ENCODE data around the gene HIVEP2. TPM values are rescaled to one million over a fixed set of nuclear protein-coding genes. Genes with fewer than 3 reads are reported as not detected.

The HIVEP2 gene
- total RNA-seq, 1 experiment from 2014 or later = 14.6 TPM

GRCh38 chr6:142821164-142821716 is 123.7 kb downstream of the HIVEP2 start:
- no peak for DNase-seq (ENCODE audit: low read depth)

- no peak for DNase-seq (ENCODE audit: low read depth)
These were observed 124.5 kb downstream of the HIVEP2 start for GRCh38 chr6:142820338-142821051.

- DNase-seq (ENCODE audit: low read depth) = peak; percentile 68
These were observed 125.2 kb downstream of the HIVEP2 start for GRCh38 chr6:142819603-142820337.

GRCh38 chr6:142816486-142816885 is 128.5 kb downstream of the HIVEP2 start:
- DNase-seq (ENCODE audit: low read depth) = no peak

GRCh38 chr6:142816031-142816430 is 128.9 kb downstream of the HIVEP2 start:
- DNase-seq (ENCODE audit: low read depth) = no peak

GRCh38 chr6:142811923-142812322 is 133.1 kb downstream of the HIVEP2 start:
- DNase-seq (ENCODE audit: low read depth) = no peak

GRCh38 chr6:142810952-142811514 is 133.9 kb downstream of the HIVEP2 start:
- no peak for DNase-seq (ENCODE audit: low read depth)

- DNase-seq (ENCODE audit: low read depth) = no peak
These were observed 135.0 kb downstream of the HIVEP2 start for GRCh38 chr6:142809947-142810346.

GRCh38 chr6:142808405-142809061 is 136.4 kb downstream of the HIVEP2 start:
- DNase-seq (ENCODE audit: low read depth) = no peak

GRCh38 chr6:142805042-142805441 is 139.9 kb downstream of the HIVEP2 start:
- DNase-seq (ENCODE audit: low read depth) = no peak

GRCh38 chr6:142804490-142804889 is 140.5 kb downstream of the HIVEP2 start:
- DNase-seq (ENCODE audit: low read depth) = no peak

GRCh38 chr6:142803495-142804058 is 141.4 kb downstream of the HIVEP2 start:
- DNase-seq (ENCODE audit: low read depth) = no peak

GRCh38 chr6:142803032-142803431 is 141.9 kb downstream of the HIVEP2 start:
- no peak for DNase-seq (ENCODE audit: low read depth)

- peak; percentile 99 for DNase-seq (ENCODE audit: low read depth)
These were observed 142.9 kb downstream of the HIVEP2 start for GRCh38 chr6:142802124-142802523.

GRCh38 chr6:142800240-142800639 is 144.7 kb downstream of the HIVEP2 start:
- no peak for DNase-seq (ENCODE audit: low read depth)

GRCh38 chr6:142799639-142800038 is 145.3 kb downstream of the HIVEP2 start:
- DNase-seq (ENCODE audit: low read depth) = no peak

GRCh38 chr6:142797159-142797558 is 147.8 kb downstream of the HIVEP2 start:
- DNase-seq (ENCODE audit: low read depth) = no peak

- peak; percentile 18 for DNase-seq (ENCODE audit: low read depth)
These were observed 148.4 kb downstream of the HIVEP2 start for GRCh38 chr6:142796571-142796970.

GRCh38 chr6:142796024-142796423 is 149.0 kb downstream of the HIVEP2 start:
- no peak for DNase-seq (ENCODE audit: low read depth)

GRCh38 chr6:142794424-142794823 is 150.6 kb downstream of the HIVEP2 start:
- DNase-seq (ENCODE audit: low read depth) = no peak

GRCh38 chr6:142790257-142790656 is 154.7 kb downstream of the HIVEP2 start:
- DNase-seq (ENCODE audit: low read depth) = no peak

- DNase-seq (ENCODE audit: low read depth) = no peak
These were observed 157.6 kb downstream of the HIVEP2 start for GRCh38 chr6:142787422-142787821.

Measured in M059J (cell line).